HUES64 (cell line): Measurements from ENCODE around the gene RYR2.

Experiments used
- H3K27ac ChIP-seq: 2 replicates; pipeline ENCODE4 v1.7.0; 2013; ENCODE audit warnings: low read depth, low read length, inconsistent platforms
- H3K27me3 ChIP-seq: 2 replicates; pipeline ENCODE4 v1.6.1; 2013; ENCODE audit warnings: mild to moderate bottlenecking, low read length; ENCODE audit not compliant: insufficient read depth
- H3K36me3 ChIP-seq: 2 replicates; pipeline ENCODE4 v1.6.1; 2013; ENCODE audit warnings: mild to moderate bottlenecking, low read length; ENCODE audit not compliant: insufficient read depth
- H3K4me1 ChIP-seq: 2 replicates; pipeline ENCODE4 v1.6.1; 2013; ENCODE audit warnings: mild to moderate bottlenecking, low read length, moderate library complexity; ENCODE audit not compliant: insufficient read depth
- H3K4me3 ChIP-seq: 2 replicates; pipeline ENCODE4 v1.5.1; 2013; ENCODE audit warnings: mild to moderate bottlenecking, low read length, moderate library complexity
- H3K9ac ChIP-seq: 2 replicates; pipeline ENCODE4 v1.6.1; 2013; ENCODE audit warnings: mild to moderate bottlenecking, low read depth, low read length
- H3K9me3 ChIP-seq: 2 replicates; pipeline ENCODE4 v1.6.1; 2013; ENCODE audit warnings: low read depth, low read length; ENCODE audit not compliant: insufficient read depth
- WGBS: fragments of 150-250, 120-280 bp; methylation state at CpG from one replicate; pipeline ENCODE4 v1.1.7; 2013; ENCODE audit warnings: missing lambda C conversion rate; 5-methylcytosine and 5-hydroxymethylcytosine counted together

RYR2 gene

DNA sequence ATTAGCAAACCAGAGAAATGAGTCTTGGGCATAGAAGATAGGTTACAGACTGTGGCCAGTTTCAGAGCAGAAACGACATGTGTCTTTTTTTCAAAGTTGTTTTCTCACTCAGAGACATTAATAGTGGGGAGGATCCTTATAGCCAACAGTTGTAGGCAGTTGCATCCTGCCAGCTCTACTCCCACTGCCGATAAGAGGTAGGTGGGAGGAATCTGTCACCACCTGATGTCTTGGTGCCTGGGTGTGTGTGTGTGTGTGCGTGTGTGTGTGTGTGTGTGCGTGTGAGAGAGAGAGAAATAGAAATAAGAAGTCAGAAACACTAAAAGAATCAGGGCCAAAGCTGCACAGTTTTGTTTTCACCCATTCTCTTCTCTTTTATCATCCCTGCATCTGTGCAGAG, 629.3 kb downstream of the RYR2 start:
- no peak overlapping the region for H3K4me3 ChIP-seq
- no peak overlapping the region for H3K9ac ChIP-seq
- H3K9me3 ChIP-seq: no peaks in the 10 kb centered on the region
- H3K27me3 ChIP-seq: no peaks in the 10 kb centered on the region
- H3K4me1 ChIP-seq: peaks cover 10% of the 10 kb centered on the region; the same call in 1 of the 2 replicates
- H3K27ac ChIP-seq: no peak overlapping the region
- 0 out of 2 replicates have a peak, but pooled peaks cover 6% of the 10 kb centered on the region for H3K36me3 ChIP-seq
- 90% methylated on average over 4 of the region's 4 CpGs for WGBS

DNA sequence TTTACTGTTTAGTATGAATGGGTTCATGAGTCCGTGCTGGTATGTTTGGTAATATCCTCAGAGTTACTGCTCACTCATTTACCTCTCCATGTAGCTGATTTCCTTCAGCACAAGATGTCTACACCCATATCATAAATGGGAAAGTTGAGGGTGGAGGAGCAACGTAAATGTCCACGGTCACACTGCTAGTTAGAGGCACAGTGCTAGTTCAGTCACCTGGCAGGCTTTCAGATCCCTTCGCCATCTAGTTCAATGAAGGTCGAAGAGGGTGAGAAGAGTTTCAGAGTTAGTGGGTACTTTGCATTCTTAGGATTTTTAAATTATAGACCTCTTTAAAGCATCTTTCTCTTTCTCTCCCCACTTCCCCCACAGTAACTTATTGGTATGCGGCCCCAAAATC, 630.0 kb downstream of the RYR2 start:
- Histone ChIP-seq H3K36me3 (0 out of 2 replicates have a peak, but pooled peaks cover 6% of the 10 kb centered on the region), H3K27ac (no peak overlapping the region), H3K4me1 (peaks cover 10% of the 10 kb centered on the region; the same call in 1 of the 2 replicates), H3K9me3 (no peaks in the 10 kb centered on the region), H3K27me3 (no peaks in the 10 kb centered on the region), H3K4me3 (no peak overlapping the region), H3K9ac (no peak overlapping the region)
- WGBS: 95% methylated on average over 5 of the region's 6 CpGs

DNA sequence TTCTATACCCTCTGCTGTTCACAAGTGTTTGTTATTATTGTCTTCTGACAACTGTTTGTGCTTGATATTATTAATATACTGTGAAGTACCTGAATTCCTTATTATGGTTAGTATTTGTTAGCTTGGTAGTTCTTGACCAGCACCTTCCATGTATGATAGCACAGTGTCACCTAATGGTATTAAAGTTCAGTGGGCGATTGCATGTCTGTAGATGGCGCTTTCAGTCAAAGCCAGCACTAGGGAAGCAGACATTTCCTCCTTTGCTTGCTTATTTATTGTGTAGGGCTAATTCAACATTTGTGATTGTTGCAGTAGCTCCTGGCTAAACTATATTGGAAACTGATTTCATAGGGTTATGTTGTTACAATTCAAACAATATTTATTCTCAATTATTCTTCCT, 630.8 kb downstream of the RYR2 start:
- no peaks in the 10 kb centered on the region for H3K27me3 ChIP-seq
- no peak overlapping the region for H3K9ac ChIP-seq
- WGBS: 88% methylated on average over 2 of the region's 2 CpGs
- no peak overlapping the region for H3K4me3 ChIP-seq
- H3K9me3 ChIP-seq: no peaks in the 10 kb centered on the region
- H3K4me1 ChIP-seq: peaks cover 10% of the 10 kb centered on the region; the same call in 1 of the 2 replicates
- 0 out of 2 replicates have a peak, but pooled peaks cover 4% of the 10 kb centered on the region for H3K36me3 ChIP-seq
- no peak overlapping the region for H3K27ac ChIP-seq

DNA sequence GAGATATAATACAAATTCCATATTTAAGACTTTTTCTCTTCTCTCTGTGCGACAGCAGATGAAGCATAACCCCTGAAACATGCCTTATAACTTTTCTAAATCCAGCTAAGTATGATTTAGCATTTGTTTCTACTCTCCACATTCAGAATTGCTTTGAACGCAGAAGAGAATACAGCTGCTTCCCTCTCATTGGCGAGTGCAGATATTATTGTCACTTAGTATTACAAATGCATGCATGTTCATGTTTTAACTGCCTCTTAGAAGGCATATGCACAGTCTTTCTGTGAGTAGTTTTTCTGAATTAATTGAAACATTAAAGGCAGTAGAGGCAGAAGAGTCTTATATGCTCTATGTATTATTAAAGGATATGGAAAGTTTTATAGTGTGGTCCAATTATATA, 631.6 kb downstream of the RYR2 start:
- Histone ChIP-seq H3K4me1 (peaks cover 10% of the 10 kb centered on the region; the same call in 1 of the 2 replicates), H3K9me3 (no peaks in the 10 kb centered on the region), H3K9ac (no peak overlapping the region), H3K36me3 (0 out of 2 replicates have a peak, but pooled peaks cover 2% of the 10 kb centered on the region), H3K27ac (no peak overlapping the region), H3K4me3 (no peak overlapping the region), H3K27me3 (no peaks in the 10 kb centered on the region)
- 97% methylated on average over 3 of the region's 3 CpGs for WGBS

DNA sequence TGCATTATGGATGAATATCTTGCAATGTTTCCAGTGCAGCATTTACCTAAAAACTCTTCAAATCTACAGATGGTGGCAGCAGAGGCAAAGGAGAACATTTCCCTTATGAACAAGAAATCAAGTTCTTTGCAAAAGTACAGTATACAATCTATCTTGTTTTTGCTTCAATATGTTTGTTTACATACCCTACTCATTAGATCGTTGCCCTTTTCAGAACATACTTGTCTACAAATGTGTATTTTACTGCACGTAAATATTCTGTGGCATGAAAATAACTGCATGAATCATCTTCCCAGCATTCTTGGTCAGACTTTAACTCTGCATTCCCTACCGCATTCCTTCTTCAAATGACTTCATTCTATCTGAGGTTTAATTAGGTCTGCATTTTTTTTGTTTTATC, 636.0 kb downstream of the RYR2 start:
- Histone ChIP-seq H3K4me1 (peaks cover 16% of the 10 kb centered on the region; the same call in 1 of the 2 replicates), H3K9ac (no peak overlapping the region), H3K27ac (no peak overlapping the region), H3K36me3 (0 out of 2 replicates have a peak, but pooled peaks cover 2% of the 10 kb centered on the region), H3K4me3 (no peak overlapping the region), H3K27me3 (no peaks in the 10 kb centered on the region), H3K9me3 (no peaks in the 10 kb centered on the region)
- WGBS: 92% methylated on average over 3 of the region's 3 CpGs

DNA sequence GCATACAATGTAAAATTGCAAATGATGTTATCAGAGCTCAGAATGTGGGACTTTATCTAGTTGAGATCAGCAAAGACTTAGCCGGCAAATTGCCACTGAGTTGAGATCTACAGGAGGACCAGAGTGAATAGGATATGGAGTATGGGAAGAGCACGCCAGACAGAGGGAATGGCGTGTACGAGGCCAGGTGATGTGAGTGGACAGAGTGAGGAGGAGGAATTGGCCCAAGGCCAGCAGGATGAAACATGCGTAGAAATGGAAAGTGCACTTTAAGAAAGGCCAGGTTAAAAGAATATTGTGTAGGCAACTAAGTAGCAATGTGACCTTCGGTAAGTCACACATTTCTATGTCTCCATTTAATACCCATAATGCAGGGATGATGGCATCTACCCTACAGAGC, 637.7 kb downstream of the RYR2 start:
- Histone ChIP-seq H3K9ac (no peak overlapping the region), H3K4me1 (peaks cover 20% of the 10 kb centered on the region; the same call in 1 of the 2 replicates), H3K27ac (no peak overlapping the region), H3K27me3 (no peaks in the 10 kb centered on the region), H3K36me3 (no peaks in the 10 kb centered on the region), H3K9me3 (no peaks in the 10 kb centered on the region), H3K4me3 (no peak overlapping the region)
- 95% methylated on average over 6 of the region's 6 CpGs for WGBS

DNA sequence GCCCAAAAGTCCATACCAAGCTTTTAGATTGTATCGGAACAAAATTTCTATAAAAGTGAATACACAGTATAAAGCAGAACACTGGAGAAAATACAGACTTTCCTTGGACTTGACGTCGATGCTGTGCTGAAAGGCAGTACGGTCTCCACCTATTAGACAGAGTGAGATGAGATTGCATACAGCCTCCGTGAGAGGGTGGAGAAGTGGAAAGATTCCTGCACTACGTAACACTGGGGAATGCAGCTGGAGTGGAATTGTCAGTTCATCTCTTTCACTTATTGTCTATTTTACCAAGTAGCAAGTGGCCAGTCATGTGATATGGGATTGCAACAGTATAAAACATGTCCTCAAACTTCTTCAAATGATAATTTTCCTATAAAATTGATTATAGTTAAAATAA, 639.2 kb downstream of the RYR2 start:
- Histone ChIP-seq H3K27ac (no peak overlapping the region), H3K27me3 (no peaks in the 10 kb centered on the region), H3K4me3 (no peak overlapping the region), H3K9me3 (no peaks in the 10 kb centered on the region), H3K4me1 (peaks cover 11% of the 10 kb centered on the region; the same call in 1 of the 2 replicates), H3K9ac (no peak overlapping the region), H3K36me3 (no peaks in the 10 kb centered on the region)
- 93% methylated on average over 6 of the region's 6 CpGs for WGBS

DNA sequence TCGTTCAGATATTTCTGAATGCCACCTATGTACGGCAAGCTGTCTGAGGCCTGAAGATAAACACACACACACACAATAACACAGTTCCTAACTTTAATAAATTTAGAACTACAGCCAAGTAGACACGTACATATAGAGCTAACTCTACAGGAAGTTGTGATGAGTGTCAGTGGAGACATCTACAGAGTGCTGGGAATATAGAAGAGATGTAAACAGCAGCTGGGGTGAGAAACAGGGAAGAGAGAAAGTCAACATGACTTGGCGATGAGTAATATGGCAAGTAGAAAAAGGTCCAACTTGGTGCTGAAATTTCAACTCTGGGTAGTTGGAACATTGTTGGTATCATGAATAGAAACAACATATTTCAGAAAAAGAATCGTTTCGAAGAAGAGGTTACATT, 642.3 kb downstream of the RYR2 start:
- H3K9ac ChIP-seq: no peak overlapping the region
- no peaks in the 10 kb centered on the region for H3K27me3 ChIP-seq
- H3K27ac ChIP-seq: no peak overlapping the region
- 98% methylated on average over 6 of the region's 6 CpGs for WGBS
- H3K9me3 ChIP-seq: no peaks in the 10 kb centered on the region
- H3K4me3 ChIP-seq: no peak overlapping the region
- H3K4me1 ChIP-seq: peaks cover 11% of the 10 kb centered on the region; the same call in 1 of the 2 replicates
- no peaks in the 10 kb centered on the region for H3K36me3 ChIP-seq

DNA sequence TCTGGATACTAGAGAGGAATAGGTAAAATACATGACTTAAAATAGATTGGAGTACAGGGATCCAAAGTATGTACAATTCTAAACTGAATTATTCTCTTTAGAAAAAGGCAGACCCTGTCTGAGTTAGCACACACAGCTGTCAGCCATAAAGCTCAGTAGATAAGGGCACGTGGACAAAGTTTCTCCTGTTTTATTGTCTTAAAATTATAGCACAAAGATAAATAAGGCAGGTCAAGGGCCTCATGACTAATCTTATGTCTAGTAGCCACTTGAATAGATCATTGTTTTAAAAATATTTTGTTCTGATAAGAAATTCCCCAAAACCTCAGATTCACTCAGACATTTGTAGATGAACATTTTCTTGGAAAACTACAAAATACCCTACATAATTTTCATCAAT, 643.6 kb downstream of the RYR2 start:
- peaks cover 11% of the 10 kb centered on the region; the same call in 1 of the 2 replicates for H3K4me1 ChIP-seq
- H3K4me3 ChIP-seq: no peak overlapping the region
- 93% methylated on average over 1 of the region's 1 CpG for WGBS
- H3K27ac ChIP-seq: no peak overlapping the region
- no peaks in the 10 kb centered on the region for H3K36me3 ChIP-seq
- H3K9ac ChIP-seq: no peak overlapping the region
- H3K27me3 ChIP-seq: no peaks in the 10 kb centered on the region
- no peaks in the 10 kb centered on the region for H3K9me3 ChIP-seq

DNA sequence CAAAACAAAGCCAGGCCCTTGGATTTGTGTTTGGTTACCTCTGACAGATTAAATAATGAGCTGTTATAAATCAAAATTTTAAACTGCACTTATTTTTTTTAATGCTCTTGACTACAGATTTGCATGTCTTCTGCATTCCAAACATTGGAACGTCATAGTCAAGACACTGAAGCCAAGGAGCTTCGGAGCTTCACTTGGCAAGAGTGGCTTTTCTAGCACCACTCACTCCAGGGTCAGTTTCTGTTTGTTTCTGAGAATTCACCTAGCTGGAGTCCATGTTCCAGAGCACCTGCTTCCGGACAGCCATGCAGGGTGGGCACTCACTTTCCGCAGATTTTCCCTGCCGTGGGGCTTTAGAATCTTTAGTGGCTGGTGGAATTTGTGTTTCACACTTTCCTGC, 645.8 kb downstream of the RYR2 start:
- Histone ChIP-seq H3K27me3 (no peaks in the 10 kb centered on the region), H3K9ac (no peak overlapping the region), H3K27ac (no peak overlapping the region), H3K4me3 (no peak overlapping the region), H3K9me3 (no peaks in the 10 kb centered on the region), H3K36me3 (no peaks in the 10 kb centered on the region), H3K4me1 (peaks cover 6% of the 10 kb centered on the region; the same call in 1 of the 2 replicates)
- WGBS: 96% methylated on average over 5 of the region's 5 CpGs

DNA sequence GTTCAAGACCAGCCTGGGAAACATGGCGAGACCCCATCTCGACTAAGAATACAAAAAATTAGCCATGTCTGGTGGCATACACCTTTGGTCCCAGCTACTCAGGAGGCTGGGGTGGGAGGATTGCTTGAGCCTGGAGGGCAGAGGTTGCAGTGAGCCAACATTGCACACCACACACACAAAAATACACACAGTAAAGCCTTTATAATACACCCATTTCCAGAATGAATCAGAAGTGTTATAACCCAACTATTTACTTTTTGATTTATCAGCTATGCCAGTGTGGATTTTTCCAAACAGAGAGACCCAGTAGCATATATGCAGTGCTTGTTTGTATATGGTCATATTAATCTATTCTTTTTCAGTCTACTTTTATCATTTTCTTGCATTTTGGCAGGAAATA, 648.7 kb downstream of the RYR2 start:
- Histone ChIP-seq H3K9me3 (no peaks in the 10 kb centered on the region), H3K4me3 (no peak overlapping the region), H3K9ac (no peak overlapping the region), H3K27ac (no peak overlapping the region), H3K36me3 (no peaks in the 10 kb centered on the region), H3K4me1 (no peaks in the 10 kb centered on the region), H3K27me3 (no peaks in the 10 kb centered on the region)
- WGBS: 93% methylated on average over 2 of the region's 2 CpGs

DNA sequence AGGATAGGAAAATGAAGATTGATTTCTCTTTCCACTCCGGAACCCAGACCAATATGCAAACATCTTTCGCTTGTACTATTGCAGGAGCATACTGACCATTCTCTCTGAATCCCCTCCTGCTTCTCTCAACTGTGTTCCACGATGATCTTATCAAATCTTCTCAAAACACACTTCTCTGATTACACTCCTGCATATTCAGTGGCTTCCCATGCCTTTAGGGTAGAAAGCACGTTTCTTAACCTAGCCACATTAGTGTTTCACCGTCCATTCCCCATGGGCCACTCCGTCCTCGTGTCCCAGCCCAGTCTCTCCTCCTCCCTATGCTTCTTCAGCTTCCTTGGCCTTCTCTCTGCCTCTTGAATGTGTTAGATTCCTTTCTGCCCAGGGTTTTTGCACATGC, 650.3 kb downstream of the RYR2 start:
- WGBS: 90% methylated on average over 7 of the region's 7 CpGs
- Histone ChIP-seq H3K27me3 (no peaks in the 10 kb centered on the region), H3K4me1 (no peaks in the 10 kb centered on the region), H3K9me3 (no peaks in the 10 kb centered on the region), H3K4me3 (no peak overlapping the region), H3K27ac (no peak overlapping the region), H3K9ac (no peak overlapping the region), H3K36me3 (no peaks in the 10 kb centered on the region)
